HepG2 (cell line): Measurements from ENCODE around the gene KTI12. TPM values are rescaled to one million over a fixed set of nuclear protein-coding genes. Genes with fewer than 3 reads are reported as not detected.

ENCODE experiments used
- ATF1 ChIP-seq: IDR thresholded peaks from 2 replicates; pipeline ENCODE4 v1.6.1; 2016; ENCODE audit warnings: mild to moderate bottlenecking, control low read depth
- ELF1 ChIP-seq: sonication (generic); formaldehyde crosslinking; IDR thresholded peaks from 2 replicates; pipeline ENCODE4 v1.4.0; 2020; ENCODE audit warnings: missing genetic modification reagents
- KDM1A ChIP-seq: IDR thresholded peaks from 2 replicates; pipeline ENCODE4 v1.6.1; 2016; ENCODE audit warnings: missing compliant biosample characterization
- PREB ChIP-seq: sonication (generic); formaldehyde crosslinking; IDR thresholded peaks from 2 replicates; pipeline ENCODE4 v1.4.0; 2020; ENCODE audit warnings: missing genetic modification reagents
- TBX3 ChIP-seq: fragments of 450-650 bp; IDR thresholded peaks from 2 replicates; pipeline ENCODE4 v1.6.1; 2017; ENCODE audit warnings: antibody characterized with exemption, mild to moderate bottlenecking, inconsistent platforms, borderline replicate concordance
- ZBTB1 ChIP-seq: sonication (generic); formaldehyde crosslinking; IDR thresholded peaks from 2 replicates; pipeline ENCODE4 v1.4.0; 2020; ENCODE audit warnings: missing genetic modification reagents, borderline replicate concordance
- ZFP36L2 ChIP-seq: sonication (generic); formaldehyde crosslinking; IDR thresholded peaks from 2 replicates; pipeline ENCODE4 v1.4.0; 2020; ENCODE audit warnings: missing genetic modification reagents
- ZNF124 ChIP-seq: sonication (generic); formaldehyde crosslinking; IDR thresholded peaks from 2 replicates; pipeline ENCODE4 v1.4.0; 2020; ENCODE audit warnings: missing genetic modification reagents
- ZNF260 ChIP-seq: sonication (generic); formaldehyde crosslinking; IDR thresholded peaks from 2 replicates; pipeline ENCODE4 v1.4.0; 2020; ENCODE audit warnings: missing genetic modification reagents, low read depth, mild to moderate bottlenecking, borderline replicate concordance
- ZNF33B ChIP-seq: sonication (generic); formaldehyde crosslinking; IDR thresholded peaks from 2 replicates; pipeline ENCODE4 v1.5.1; 2020; ENCODE audit warnings: mild to moderate bottlenecking, missing genetic modification reagents
- ZNF383 ChIP-seq: sonication (generic); formaldehyde crosslinking; IDR thresholded peaks from 2 replicates; pipeline ENCODE4 v1.4.0; 2020; ENCODE audit warnings: missing genetic modification reagents, mild to moderate bottlenecking, borderline replicate concordance
- ZSCAN20 ChIP-seq: sonication (generic); formaldehyde crosslinking; IDR thresholded peaks from 2 replicates; pipeline ENCODE4 v1.4.0; 2020; ENCODE audit warnings: missing genetic modification reagents, mild to moderate bottlenecking, borderline replicate concordance
- polyA plus RNA-seq, 8 experiments: library from polyadenylated mRNA; depleted of rRNA in 3 of 8; stranded (reverse) in 7 of 8; unstranded in 1 of 8; fragments of >200 nt; fragmentation: Illumina TruSeq in 4 of 8; extraction: Trizol in 4 of 8; gene quantifications; 2 replicates each; pipeline versions ENCODE4 v1.2.1 to v1.2.3, GENCODE V29; 2011 to 2016; ENCODE audit warnings: low read depth in 4 of 8, missing spikeins in 1 of 8, mixed read lengths in 1 of 8; ENCODE audit not compliant: insufficient read depth in 1 of 8
- total RNA-seq, 5 experiments: library from RNA; depleted of rRNA; stranded (reverse); fragments of >200 nt; fragmentation: Illumina TruSeq; extraction: Trizol; gene quantifications; 2 replicates each; pipeline ENCODE4 v1.2.3, GENCODE V29; 2016; ENCODE audit warnings: low read depth in 1 of 5
- TF ChIP-seq, protein P1 (sequence below): sonication (generic); formaldehyde crosslinking; IDR thresholded peaks from 2 replicates; pipeline ENCODE4 v1.4.0; 2020; ENCODE audit warnings: missing genetic modification reagents
- TF ChIP-seq, protein P2 (sequence below): IDR thresholded peaks from 2 replicates; pipeline ENCODE4 v1.6.1; 2012; ENCODE audit warnings: low read length, improper control_type of control experiment
- TF ChIP-seq, protein P3 (sequence below): sonication (generic); formaldehyde crosslinking; IDR thresholded peaks from 2 replicates; pipeline ENCODE4 v1.4.0; 2020; ENCODE audit warnings: missing genetic modification reagents

KTI12 gene
- total and polyA plus RNA-seq, 2 of the 13 experiments (the other 11 are each of a cell fraction or from before 2014, with no cell fraction given) = 7.4 to 10.2 TPM

- TF ChIP-seq, protein P1, sequence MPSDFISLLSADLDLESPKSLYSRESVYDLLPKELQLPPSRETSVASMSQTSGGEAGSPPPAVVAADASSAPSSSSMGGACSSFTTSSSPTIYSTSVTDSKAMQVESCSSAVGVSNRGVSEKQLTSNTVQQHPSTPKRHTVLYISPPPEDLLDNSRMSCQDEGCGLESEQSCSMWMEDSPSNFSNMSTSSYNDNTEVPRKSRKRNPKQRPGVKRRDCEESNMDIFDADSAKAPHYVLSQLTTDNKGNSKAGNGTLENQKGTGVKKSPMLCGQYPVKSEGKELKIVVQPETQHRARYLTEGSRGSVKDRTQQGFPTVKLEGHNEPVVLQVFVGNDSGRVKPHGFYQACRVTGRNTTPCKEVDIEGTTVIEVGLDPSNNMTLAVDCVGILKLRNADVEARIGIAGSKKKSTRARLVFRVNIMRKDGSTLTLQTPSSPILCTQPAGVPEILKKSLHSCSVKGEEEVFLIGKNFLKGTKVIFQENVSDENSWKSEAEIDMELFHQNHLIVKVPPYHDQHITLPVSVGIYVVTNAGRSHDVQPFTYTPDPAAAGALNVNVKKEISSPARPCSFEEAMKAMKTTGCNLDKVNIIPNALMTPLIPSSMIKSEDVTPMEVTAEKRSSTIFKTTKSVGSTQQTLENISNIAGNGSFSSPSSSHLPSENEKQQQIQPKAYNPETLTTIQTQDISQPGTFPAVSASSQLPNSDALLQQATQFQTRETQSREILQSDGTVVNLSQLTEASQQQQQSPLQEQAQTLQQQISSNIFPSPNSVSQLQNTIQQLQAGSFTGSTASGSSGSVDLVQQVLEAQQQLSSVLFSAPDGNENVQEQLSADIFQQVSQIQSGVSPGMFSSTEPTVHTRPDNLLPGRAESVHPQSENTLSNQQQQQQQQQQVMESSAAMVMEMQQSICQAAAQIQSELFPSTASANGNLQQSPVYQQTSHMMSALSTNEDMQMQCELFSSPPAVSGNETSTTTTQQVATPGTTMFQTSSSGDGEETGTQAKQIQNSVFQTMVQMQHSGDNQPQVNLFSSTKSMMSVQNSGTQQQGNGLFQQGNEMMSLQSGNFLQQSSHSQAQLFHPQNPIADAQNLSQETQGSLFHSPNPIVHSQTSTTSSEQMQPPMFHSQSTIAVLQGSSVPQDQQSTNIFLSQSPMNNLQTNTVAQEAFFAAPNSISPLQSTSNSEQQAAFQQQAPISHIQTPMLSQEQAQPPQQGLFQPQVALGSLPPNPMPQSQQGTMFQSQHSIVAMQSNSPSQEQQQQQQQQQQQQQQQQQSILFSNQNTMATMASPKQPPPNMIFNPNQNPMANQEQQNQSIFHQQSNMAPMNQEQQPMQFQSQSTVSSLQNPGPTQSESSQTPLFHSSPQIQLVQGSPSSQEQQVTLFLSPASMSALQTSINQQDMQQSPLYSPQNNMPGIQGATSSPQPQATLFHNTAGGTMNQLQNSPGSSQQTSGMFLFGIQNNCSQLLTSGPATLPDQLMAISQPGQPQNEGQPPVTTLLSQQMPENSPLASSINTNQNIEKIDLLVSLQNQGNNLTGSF = no peak
- TF ChIP-seq ZSCAN20 (CRISPR knock-in tag) (0 out of 2 replicates have a peak, but pooled peaks have one; percentile 32), ZNF383 (CRISPR knock-in tag) (peak; percentile 33; the same call in 1 of the 2 replicates), ZNF124 (CRISPR knock-in tag) (no peak; the same call in 1 of the 2 replicates), ELF1 (CRISPR knock-in tag) (peak; percentile 83), ZNF33B (CRISPR knock-in tag) (0 out of 2 replicates have a peak, but pooled peaks have one; percentile 23), ATF1 (CRISPR knock-in tag) (peak; percentile 85), ZFP36L2 (CRISPR knock-in tag) (no peak; the same call in 1 of the 2 replicates), TBX3 (no peak), ZBTB1 (CRISPR knock-in tag) (no peak), PREB (no peak), KDM1A (no peak), ZNF260 (CRISPR knock-in tag) (no peak)
- TF ChIP-seq, protein P2, sequence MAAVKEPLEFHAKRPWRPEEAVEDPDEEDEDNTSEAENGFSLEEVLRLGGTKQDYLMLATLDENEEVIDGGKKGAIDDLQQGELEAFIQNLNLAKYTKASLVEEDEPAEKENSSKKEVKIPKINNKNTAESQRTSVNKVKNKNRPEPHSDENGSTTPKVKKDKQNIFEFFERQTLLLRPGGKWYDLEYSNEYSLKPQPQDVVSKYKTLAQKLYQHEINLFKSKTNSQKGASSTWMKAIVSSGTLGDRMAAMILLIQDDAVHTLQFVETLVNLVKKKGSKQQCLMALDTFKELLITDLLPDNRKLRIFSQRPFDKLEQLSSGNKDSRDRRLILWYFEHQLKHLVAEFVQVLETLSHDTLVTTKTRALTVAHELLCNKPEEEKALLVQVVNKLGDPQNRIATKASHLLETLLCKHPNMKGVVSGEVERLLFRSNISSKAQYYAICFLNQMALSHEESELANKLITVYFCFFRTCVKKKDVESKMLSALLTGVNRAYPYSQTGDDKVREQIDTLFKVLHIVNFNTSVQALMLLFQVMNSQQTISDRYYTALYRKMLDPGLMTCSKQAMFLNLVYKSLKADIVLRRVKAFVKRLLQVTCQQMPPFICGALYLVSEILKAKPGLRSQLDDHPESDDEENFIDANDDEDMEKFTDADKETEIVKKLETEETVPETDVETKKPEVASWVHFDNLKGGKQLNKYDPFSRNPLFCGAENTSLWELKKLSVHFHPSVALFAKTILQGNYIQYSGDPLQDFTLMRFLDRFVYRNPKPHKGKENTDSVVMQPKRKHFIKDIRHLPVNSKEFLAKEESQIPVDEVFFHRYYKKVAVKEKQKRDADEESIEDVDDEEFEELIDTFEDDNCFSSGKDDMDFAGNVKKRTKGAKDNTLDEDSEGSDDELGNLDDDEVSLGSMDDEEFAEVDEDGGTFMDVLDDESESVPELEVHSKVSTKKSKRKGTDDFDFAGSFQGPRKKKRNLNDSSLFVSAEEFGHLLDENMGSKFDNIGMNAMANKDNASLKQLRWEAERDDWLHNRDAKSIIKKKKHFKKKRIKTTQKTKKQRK = no peak
- TF ChIP-seq, protein P3, sequence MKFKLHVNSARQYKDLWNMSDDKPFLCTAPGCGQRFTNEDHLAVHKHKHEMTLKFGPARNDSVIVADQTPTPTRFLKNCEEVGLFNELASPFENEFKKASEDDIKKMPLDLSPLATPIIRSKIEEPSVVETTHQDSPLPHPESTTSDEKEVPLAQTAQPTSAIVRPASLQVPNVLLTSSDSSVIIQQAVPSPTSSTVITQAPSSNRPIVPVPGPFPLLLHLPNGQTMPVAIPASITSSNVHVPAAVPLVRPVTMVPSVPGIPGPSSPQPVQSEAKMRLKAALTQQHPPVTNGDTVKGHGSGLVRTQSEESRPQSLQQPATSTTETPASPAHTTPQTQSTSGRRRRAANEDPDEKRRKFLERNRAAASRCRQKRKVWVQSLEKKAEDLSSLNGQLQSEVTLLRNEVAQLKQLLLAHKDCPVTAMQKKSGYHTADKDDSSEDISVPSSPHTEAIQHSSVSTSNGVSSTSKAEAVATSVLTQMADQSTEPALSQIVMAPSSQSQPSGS (CRISPR knock-in tag) = peak; percentile 56; the same call in 1 of the 2 replicates
- TF ChIP-seq, all 625 proteins: peak for 283
Observed at GRCh38 chr1:52055066-52055865, 21.7 kb upstream of the KTI12 start, which contains the start of gene TXNDC12 (continued).
